ENCODE measurements around the gene PGR.

PGR gene

DNA sequence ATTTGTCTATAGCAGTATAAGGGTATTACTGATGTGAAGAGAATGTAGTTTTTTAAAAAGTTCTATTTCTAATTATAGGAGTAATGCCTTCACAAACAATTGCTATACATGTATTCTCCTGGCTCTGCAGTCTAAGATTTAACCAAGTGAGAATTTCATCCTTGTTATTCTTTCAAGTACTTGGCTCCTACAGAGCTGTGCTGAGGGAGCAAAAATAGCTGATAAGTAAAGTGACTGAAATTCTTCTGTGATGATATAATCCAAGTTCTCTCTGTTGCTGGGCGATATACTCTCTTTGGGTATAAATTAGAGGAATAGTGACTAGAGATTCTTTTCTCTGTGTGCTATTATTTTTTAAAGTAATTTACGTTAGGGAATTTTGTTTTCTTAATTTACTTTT lies 68.0 kb downstream of the PGR start:
- TF ChIP-seq NFIC (IDR thresholded peaks at IDR 0.05) (no peak), USF1 (IDR thresholded peaks at IDR 0.05) (no peak), RAD21 (IDR thresholded peaks at IDR 0.05; ENCODE audit: low read depth) (no peak), MAX (IDR thresholded peaks at IDR 0.05) (no peak), TCF12 (IDR thresholded peaks at IDR 0.05; ENCODE audit: low read depth) (no peak), TEAD4 (IDR thresholded peaks at IDR 0.05) (no peak), TAF1 (IDR thresholded peaks at IDR 0.05; ENCODE audit: low read depth) (no peak), CREB1 (IDR thresholded peaks at IDR 0.05; ENCODE audit: low read depth) (no peak), EP300 (IDR thresholded peaks at IDR 0.05; ENCODE audit: borderline replicate concordance) (no peak), EGR1 (IDR thresholded peaks at IDR 0.05) (no peak), ZBTB7A (IDR thresholded peaks at IDR 0.05; ENCODE audit: low read depth) (no peak), CEBPB (IDR thresholded peaks at IDR 0.05) (no peak), FOXM1 (IDR thresholded peaks at IDR 0.05; ENCODE audit: borderline replicate concordance, low read depth) (no peak), YY1 (IDR thresholded peaks at IDR 0.05; ENCODE audit: low read depth) (no peak)
- TF ChIP-seq, protein P1, sequence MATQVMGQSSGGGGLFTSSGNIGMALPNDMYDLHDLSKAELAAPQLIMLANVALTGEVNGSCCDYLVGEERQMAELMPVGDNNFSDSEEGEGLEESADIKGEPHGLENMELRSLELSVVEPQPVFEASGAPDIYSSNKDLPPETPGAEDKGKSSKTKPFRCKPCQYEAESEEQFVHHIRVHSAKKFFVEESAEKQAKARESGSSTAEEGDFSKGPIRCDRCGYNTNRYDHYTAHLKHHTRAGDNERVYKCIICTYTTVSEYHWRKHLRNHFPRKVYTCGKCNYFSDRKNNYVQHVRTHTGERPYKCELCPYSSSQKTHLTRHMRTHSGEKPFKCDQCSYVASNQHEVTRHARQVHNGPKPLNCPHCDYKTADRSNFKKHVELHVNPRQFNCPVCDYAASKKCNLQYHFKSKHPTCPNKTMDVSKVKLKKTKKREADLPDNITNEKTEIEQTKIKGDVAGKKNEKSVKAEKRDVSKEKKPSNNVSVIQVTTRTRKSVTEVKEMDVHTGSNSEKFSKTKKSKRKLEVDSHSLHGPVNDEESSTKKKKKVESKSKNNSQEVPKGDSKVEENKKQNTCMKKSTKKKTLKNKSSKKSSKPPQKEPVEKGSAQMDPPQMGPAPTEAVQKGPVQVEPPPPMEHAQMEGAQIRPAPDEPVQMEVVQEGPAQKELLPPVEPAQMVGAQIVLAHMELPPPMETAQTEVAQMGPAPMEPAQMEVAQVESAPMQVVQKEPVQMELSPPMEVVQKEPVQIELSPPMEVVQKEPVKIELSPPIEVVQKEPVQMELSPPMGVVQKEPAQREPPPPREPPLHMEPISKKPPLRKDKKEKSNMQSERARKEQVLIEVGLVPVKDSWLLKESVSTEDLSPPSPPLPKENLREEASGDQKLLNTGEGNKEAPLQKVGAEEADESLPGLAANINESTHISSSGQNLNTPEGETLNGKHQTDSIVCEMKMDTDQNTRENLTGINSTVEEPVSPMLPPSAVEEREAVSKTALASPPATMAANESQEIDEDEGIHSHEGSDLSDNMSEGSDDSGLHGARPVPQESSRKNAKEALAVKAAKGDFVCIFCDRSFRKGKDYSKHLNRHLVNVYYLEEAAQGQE (IDR thresholded peaks at IDR 0.05; ENCODE audit: low read depth) = no peak

- TF ChIP-seq TAF1 (IDR thresholded peaks at IDR 0.05; ENCODE audit: low read depth) (no peak), ZBTB7A (IDR thresholded peaks at IDR 0.05; ENCODE audit: low read depth) (no peak), CREB1 (IDR thresholded peaks at IDR 0.05; ENCODE audit: low read depth) (no peak), EGR1 (IDR thresholded peaks at IDR 0.05) (no peak), MAX (IDR thresholded peaks at IDR 0.05) (no peak), TCF12 (IDR thresholded peaks at IDR 0.05; ENCODE audit: low read depth) (no peak)
These were observed 70.3 kb downstream of the PGR start for GRCh38 chr11:101059331-101059730.

DNA sequence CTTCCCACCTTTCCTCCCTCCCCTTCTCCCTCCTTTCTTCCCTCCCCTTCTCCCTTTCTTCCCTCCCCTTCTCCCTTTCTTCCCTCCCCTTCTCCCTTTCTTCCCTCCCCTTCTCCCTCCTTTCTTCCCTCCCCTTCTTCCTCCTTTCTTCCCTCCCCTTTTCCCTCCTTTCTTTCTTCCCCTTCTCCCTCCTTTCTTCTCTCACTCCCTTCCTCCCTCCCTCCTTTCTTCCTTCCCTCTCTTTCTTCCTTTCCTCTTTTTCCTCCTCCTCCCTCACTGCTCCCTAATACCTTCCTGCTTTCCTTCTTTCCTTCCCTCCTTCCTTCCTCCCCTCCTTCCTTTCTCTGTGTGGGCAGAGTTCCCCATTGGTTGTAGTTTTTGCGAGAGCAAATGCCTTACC lies 76.1 kb downstream of the PGR start:
- no peak for TF ChIP-seq TAF1 (IDR thresholded peaks at IDR 0.05; ENCODE audit: low read depth)
- TF ChIP-seq CEBPB (IDR thresholded peaks at IDR 0.05) = no peak
- no peak for TF ChIP-seq MAX (IDR thresholded peaks at IDR 0.05)
- no peak for TF ChIP-seq NFIC (IDR thresholded peaks at IDR 0.05)
- TF ChIP-seq EP300 (IDR thresholded peaks at IDR 0.05; ENCODE audit: borderline replicate concordance) = no peak
- no peak for TF ChIP-seq FOXM1 (IDR thresholded peaks at IDR 0.05; ENCODE audit: borderline replicate concordance, low read depth)
- TF ChIP-seq TCF12 (IDR thresholded peaks at IDR 0.05; ENCODE audit: low read depth) = no peak

- no peak for TF ChIP-seq TAF1 (IDR thresholded peaks at IDR 0.05; ENCODE audit: low read depth)
- no peak for TF ChIP-seq YY1 (IDR thresholded peaks at IDR 0.05; ENCODE audit: low read depth)
- TF ChIP-seq FOXM1 (IDR thresholded peaks at IDR 0.05; ENCODE audit: borderline replicate concordance, low read depth) = no peak
- no peak for TF ChIP-seq MAX (IDR thresholded peaks at IDR 0.05)
- TF ChIP-seq EGR1 (IDR thresholded peaks at IDR 0.05) = no peak
- TF ChIP-seq, protein P1 (IDR thresholded peaks at IDR 0.05; ENCODE audit: low read depth) = no peak
- no peak for TF ChIP-seq CREB1 (IDR thresholded peaks at IDR 0.05; ENCODE audit: low read depth)
- no peak for TF ChIP-seq EP300 (IDR thresholded peaks at IDR 0.05; ENCODE audit: borderline replicate concordance)
- no peak for TF ChIP-seq NFIC (IDR thresholded peaks at IDR 0.05)
These were observed 77.9 kb downstream of the PGR start for GRCh38 chr11:101051677-101052076.

GRCh38 chr11:101049813-101050212 lies 79.8 kb downstream of the PGR start:
- TF ChIP-seq USF1 (IDR thresholded peaks at IDR 0.05) (no peak), EP300 (IDR thresholded peaks at IDR 0.05; ENCODE audit: borderline replicate concordance) (no peak), NFIC (IDR thresholded peaks at IDR 0.05) (no peak), TCF12 (IDR thresholded peaks at IDR 0.05; ENCODE audit: low read depth) (no peak), MAX (IDR thresholded peaks at IDR 0.05) (no peak), FOXM1 (IDR thresholded peaks at IDR 0.05; ENCODE audit: borderline replicate concordance, low read depth) (no peak), ZBTB7A (IDR thresholded peaks at IDR 0.05; ENCODE audit: low read depth) (no peak), CEBPB (IDR thresholded peaks at IDR 0.05) (no peak)
- TF ChIP-seq, protein P1 (IDR thresholded peaks at IDR 0.05; ENCODE audit: low read depth) = no peak

Measured in Ishikawa (cell line).